HG02885 (cell line): ENCODE measurements around the gene CAPZB.

Source experiments
- ATAC-seq: cut with Tn5 transposase; IDR thresholded peaks from one replicate; pipeline ENCODE4 v1.9.1; 2021; ENCODE audit warnings: mild to moderate bottlenecking; ENCODE audit not compliant: unreplicated experiment, poor library complexity

The CAPZB gene

DNA sequence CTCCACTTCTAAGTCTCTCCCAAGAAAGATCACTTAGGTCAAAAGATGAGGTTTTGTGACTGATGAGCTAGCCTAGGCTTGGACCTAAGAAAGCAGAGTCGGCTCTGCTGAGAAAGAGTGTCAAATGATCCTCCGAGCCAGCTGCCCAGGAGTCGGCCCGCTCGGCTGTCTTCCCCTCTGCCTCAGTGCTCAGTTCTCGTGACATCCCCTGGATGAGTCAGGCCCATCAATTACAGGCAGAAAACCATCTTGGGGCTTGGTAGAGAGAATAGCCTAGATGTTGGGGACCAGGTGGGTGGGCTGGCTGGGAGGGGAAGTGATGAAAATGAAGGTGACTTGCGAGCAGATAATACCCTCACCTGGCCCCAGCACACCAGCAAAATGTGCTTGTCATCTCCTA lies 112.7 kb downstream of the CAPZB start:
- no peak for ATAC-seq

GRCh38 chr1:19372136-19372514 lies 113.2 kb downstream of the CAPZB start:
- ATAC-seq: no peak

DNA sequence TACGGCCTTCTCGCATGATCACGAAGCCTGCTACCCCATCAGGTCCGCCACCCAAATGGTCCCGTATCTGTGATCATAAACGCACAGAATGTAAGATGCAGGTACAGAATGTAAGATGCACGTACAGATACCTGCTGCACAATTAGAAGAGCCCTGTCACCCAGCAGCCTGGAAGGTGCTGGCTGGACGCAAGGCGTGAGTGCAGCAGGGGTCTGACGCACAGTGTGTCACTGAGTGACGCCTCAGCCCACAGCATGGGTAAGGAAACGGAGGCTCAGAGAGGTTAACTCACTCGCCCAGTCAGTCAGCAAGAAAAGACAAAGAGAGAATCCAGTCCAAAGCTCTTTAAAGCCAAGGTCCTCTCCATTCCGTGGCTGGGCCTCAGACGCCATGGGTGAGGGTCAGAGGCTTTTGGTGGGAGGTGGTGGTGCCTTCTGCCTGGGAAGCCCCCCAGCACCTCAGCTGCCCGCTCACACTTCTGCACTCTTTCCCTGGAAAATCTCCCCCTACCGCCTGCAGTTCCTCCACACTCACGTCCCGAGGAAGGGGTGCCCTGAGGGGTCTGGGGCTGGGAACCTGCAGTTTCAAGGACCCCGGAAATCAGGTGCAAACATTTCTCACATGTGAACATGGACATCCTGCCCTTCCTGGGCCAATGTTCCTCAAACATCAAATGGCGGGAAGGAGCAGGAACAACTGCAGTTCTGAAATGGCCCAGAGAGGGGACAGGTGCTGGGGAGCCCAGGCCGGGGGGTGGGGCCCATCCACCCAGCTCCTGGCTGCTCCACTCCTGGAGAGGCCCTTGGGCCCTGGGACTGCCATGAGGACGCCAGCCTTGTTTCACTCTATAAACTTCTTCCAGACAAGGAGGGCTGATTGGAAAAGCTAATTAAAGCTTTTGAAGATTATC lies 113.9 kb downstream of the CAPZB start:
- no peak for ATAC-seq

GRCh38 chr1:19370453-19371170 lies 114.7 kb downstream of the CAPZB start:
- ATAC-seq: no peak

DNA sequence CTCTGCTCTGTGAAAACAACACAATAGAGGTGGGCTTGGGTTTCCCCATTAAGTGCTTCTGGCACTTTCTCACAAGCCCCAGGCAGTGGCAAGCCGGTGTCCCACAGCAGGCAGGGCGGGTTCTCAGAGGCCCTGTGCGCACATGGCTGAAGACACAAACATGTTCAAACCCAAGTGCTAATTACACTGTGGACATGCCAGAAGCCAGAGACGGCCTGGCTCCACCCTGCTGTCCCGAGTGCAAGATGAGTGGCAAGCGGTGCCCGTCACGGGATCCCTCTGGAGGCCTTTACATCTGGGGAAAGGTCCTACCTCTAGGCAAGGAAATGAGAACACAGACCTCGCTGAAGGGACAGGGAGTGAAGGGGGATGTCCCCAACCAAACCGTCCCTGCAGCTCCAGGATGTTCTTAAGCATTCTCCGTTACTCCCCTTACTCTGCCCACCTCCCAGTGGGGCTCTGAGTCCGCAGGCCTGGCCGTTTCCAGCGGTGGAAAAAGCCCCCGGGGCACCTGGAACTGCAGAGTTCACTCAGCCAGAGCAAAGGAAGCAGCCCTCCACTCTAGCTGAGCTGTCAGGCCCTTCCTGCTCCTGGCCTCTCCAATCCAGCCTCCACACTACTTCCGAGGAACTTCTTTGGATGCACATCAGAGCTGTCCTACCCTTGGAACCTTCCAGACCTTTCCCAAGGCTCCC lies 115.8 kb downstream of the CAPZB start:
- no peak for ATAC-seq

GRCh38 chr1:19368964-19369363 lies 116.4 kb downstream of the CAPZB start:
- no peak for ATAC-seq

GRCh38 chr1:19368050-19368449 lies 117.3 kb downstream of the CAPZB start:
- ATAC-seq: no peak

DNA sequence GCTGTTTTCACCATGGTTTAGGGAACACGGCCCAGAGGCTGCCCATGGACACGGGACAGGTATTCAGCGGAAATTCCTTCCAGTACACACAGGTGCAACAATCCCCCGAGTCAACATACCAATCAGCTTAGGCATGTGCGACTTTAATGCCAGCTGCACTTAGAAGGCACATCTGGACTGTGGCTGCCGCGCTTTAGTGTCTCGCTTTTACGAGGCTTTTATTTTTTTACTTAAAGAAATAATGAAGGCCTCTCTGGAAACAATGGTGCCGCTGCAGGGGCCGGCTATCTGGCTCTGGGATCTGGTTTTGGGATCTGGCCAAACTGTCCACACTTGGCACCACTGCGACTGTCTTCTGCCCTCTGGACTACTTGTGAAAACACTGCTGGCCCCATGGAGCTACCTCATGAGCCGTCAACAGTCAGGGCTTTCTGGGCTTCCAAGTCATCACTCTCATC lies 117.7 kb downstream of the CAPZB start:
- no peak for ATAC-seq

DNA sequence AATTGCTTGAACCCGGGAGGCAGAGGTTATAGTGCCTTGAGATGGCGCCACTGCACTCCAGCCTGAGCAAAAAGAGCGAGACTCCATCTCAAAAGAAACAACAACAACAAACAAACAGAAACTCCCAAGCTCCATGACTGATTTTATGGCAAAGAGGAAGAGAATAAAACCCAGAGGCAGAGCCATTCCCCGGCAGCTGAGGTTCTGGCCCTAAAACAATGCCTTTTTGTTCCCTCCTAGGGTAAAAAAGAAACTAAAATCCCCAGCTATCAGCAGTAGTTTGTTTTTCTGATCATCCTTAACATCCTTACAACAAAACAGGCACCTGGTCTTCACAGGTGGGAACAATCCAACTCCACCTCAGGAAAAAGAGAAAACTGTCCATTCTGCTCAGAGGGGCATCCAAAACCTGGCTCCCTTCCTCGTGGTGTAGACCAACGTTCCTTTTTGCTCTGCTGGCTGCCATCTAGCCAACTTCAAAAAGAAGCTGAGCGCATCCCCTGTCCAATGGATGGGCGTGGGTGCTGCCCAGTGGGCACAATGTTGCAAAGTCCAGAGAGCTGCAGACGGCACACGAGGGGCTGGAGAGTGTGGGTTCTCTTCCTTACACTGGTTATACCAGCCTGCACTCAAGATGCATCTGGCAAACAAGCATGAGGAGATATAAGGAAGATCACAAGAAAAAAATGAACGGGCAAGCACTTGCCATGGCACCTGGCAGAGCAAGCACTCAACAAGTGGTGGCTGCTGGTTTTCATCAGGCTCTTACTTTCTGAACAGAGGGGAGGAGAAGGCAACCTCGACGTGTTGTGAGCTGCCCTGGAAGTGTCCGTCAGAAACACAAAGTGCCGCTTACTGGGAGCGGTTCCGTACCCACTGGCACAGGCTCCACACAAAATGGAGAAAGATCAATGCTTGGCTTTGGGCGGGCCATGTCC lies 118.5 kb downstream of the CAPZB start:
- ATAC-seq: no peak

DNA sequence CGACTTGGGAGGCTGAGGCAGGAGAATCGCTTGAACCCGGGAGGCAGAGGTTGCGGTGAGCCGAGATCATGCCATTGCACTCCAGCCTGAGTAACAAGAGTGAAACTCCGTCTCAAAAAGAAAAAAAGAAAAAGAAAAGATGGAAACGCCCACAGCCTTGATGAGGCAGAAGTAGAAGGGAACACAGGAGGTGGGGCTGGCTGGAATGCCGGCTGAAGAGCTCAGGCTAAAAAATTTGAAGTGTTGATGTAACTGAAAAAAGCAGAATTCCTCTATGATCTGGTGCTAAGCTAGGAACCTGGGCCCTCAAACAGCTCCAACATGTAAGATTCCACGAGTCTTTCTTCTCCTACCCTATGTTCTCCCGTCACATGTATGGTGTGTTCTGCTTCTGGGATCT lies 119.6 kb downstream of the CAPZB start:
- ATAC-seq: no peak

DNA sequence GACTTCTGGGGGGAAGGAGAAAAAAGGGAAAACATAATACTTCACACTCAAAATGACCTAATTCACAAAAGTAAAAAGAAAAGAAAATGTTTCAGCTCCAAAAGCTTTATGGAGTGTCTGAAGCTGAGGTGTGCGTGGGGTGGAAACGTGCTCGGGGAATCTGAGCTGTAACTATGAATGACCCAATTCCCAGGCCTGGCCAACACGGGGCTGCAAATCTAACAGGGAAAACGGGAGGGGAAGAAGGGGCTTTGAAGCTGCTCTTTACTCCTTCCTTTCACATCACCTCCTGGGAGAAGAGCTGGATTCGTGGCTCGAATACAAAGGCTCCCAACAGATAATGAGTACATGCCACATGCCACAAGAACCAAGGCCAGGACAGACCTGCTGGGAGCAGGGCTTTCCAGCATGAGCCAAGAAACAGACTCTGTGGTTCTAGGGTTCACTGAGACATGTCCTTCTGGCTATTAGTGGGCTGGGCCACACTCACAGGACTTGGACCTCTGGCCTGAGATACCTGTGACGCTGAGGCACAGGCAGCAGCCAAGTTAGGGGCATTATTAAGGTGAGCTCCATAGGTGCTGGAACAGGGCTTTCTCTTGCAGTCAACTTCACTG lies 121.7 kb downstream of the CAPZB start:
- ATAC-seq: no peak

- no peak for ATAC-seq
Measured at GRCh38 chr1:19361611-19362147, 123.7 kb downstream of the CAPZB start.

DNA sequence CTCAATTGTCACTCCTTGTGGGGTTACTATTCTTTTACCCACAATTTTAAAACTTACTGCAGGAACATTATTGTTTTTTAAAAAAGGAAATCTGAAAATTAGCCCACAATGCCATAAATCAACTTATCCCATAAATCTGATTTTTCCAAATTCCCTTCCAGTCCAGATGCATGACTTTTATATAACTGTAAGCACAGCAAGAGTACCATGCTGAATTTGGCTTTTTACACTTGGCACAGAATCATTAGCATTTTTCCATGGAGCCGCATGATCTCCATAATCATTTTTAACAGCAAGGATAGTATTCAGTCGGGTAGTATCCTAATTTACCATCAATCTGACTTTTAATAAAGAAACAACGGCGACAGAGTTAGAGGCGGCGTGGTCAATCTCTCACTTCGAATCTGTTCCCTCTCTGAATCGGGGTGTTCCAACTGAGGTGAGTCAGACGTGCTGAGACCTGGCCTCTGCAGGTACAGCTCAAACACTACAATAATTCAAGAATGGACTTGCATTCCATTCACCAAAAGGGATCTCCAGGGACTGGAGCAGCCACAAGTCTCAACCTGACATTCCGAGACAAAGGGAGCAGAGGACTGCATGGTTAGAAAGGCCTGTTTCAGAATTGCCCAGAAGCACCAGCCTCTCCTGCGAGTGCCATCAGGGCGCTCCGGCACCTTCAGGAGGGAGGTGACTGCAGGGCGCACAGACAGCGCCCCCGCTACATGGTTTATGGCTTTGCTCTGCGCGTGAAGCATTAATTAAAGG lies 124.3 kb downstream of the CAPZB start:
- ATAC-seq: no peak

DNA sequence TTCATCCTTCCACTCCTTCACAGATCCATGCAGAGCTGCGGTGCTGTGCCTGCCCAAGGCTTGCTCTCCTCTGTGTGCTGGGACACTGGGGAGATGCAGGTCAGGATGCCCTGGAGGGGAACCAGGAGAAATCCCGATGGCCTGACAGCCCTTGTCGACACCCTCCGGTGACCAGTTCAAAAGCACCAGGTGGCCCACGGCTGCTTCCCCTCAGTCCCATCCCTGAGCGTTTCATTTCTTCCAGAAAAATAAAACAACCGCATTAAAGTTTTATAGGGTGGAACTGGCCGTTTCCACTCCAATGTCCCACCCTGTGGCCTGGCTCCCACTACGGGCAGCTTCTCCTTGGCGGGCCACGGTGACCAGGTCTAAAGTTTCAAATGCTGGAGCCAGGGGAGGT lies 124.9 kb downstream of the CAPZB start:
- ATAC-seq: no peak

- ATAC-seq: no peak
Measured at GRCh38 chr1:19360016-19360415, 125.3 kb downstream of the CAPZB start.

DNA sequence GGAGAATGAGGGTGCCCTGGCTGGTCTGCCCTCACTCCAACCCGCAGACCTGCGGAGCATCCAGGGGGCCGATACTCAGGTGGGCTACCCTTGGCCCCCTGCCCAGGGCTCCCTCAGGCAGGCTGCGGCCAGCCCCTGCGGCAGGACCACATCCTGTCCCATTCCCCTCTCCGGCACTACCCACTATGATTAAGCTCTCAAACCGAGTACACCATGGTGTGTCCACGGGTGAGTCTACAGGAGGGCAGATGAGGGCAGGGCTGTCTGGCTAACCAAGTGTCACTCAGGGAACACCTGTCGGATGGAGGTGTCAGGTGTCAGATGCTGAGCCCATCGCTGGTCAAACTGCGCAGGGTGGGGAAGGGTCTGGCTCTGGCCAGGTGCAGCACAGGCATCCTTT lies 126.0 kb downstream of the CAPZB start:
- no peak for ATAC-seq

GRCh38 chr1:19358710-19359109 lies 126.6 kb downstream of the CAPZB start:
- no peak for ATAC-seq

DNA sequence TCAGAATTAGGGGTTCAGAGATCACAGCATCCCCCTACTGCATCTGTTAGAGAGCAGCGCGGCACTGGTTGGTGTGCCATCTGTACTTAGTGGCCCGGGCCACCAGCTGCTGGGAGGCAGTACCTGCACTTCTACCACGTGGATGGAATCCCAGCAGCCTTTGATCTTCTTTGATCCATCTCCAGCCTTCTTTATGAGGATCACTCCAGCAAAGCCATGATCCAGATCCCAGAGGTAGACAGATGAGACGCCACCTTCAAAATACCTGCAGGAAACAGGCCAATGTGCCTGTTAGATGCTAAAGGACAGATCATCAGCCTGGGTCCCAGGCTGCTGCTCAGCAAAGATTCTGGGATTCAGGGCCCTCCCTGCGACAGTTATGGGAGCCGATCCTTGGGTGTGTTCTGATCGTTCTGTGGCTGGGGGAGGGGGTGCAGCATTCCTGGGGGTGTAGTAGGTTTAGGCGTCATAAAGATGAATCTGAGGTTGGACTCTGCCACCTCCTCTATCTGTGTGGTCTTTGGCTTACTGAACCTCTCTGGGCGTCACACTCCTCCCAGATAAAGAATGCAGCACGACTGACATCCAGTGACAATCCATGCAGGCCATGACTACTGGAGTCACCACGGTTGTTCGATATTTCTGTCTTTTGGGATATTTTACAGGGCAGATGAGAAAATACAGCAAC lies 127.9 kb downstream of the CAPZB start:
- ATAC-seq: no peak
